Bronchial epithelial cell (primary cell): Measurements from ENCODE around the gene ZKSCAN8. TPM values are rescaled to one million over a fixed set of nuclear protein-coding genes. Genes with fewer than 3 reads are reported as not detected.
"Not testable (repeated sequence)": the region's sequence is repeated elsewhere in the genome, so short reads cannot be mapped to it uniquely, and the experiment has no call there.

Experiments used
- DNase-seq: peaks from one replicate; pipeline ENCODE4 v3.0.0-alpha.2; 2010; ENCODE audit warnings: low read depth
- FAIRE-seq: peaks from 2 replicates; lab custom pipeline; 2011; peaks lifted over from hg19 to GRCh38; lab: Jason Lieb, UNC
- H3K27me3 ChIP-seq: 2 replicates; pipeline ENCODE4 v1.5.1; 2011; ENCODE audit warnings: low read length; ENCODE audit not compliant: control insufficient read depth, insufficient read depth
- H3K36me3 ChIP-seq: 2 replicates; pipeline ENCODE4 v1.5.1; 2011; ENCODE audit warnings: low read length; ENCODE audit not compliant: control insufficient read depth, insufficient read depth
- H3K4me3 ChIP-seq: 2 replicates; pipeline ENCODE4 v1.5.1; 2011; ENCODE audit warnings: mild to moderate bottlenecking, low read depth, low read length, control low read depth
- CTCF ChIP-seq: IDR thresholded peaks from 2 replicates; pipeline ENCODE4 v1.5.1; 2011; ENCODE audit warnings: mild to moderate bottlenecking, moderate library complexity, low read length, control low read depth, inconsistent platforms; ENCODE audit not compliant: insufficient read depth, severe bottlenecking
- total RNA-seq: library from RNA; depleted of rRNA; stranded (reverse); fragments of >200 nt; gene quantifications from 2 replicates; pipeline ENCODE4 v1.2.1, GENCODE V29; 2014

ZKSCAN8 gene
- 6.4 and 9.7 TPM in 2 replicates for total RNA-seq

- no peak for TF ChIP-seq CTCF
- H3K36me3 ChIP-seq = no peaks in the 10 kb centered on the region
- FAIRE-seq (no peak), DNase-seq (peak; percentile 71)
- peak within 1 kb of the TSS; percentile 85 for H3K4me3 ChIP-seq
- H3K27me3 ChIP-seq = no peaks in the 10 kb centered on the region
These were observed at the start of gene ZKSCAN8 for GRCh38 chr6:28141500-28142329. TSS of gene ZKSCAN8 (plus strand) at chr6:28141883. CDS start at chr6:28148408, 6,525 bp downstream.

- not testable (repeated sequence) for H3K4me3 ChIP-seq, H3K36me3 ChIP-seq, DNase-seq, FAIRE-seq, H3K27me3 ChIP-seq
These were observed 39.5 kb upstream of the ZKSCAN8 start for GRCh38 chr6:28102222-28102621.

GRCh38 chr6:28102699-28103098 is 39.0 kb upstream of the ZKSCAN8 start:
- FAIRE-seq = not testable (repeated sequence)

GRCh38 chr6:28104392-28105244 is 37.1 kb upstream of the ZKSCAN8 start:
- peak; percentile 72 for DNase-seq
- Histone ChIP-seq H3K36me3 (no peaks in the 10 kb centered on the region), H3K27me3 (no peaks in the 10 kb centered on the region), H3K4me3 (peak overlapping the region; percentile 76)
- peak; percentile 78 for TF ChIP-seq CTCF
- FAIRE-seq = no peak

More at GRCh38 chr6:28102699-28103098, 39.0 kb upstream of the ZKSCAN8 start:
- DNase-seq, H3K27me3 ChIP-seq, H3K4me3 ChIP-seq, H3K36me3 ChIP-seq: not testable (repeated sequence)

- FAIRE-seq (no peak), DNase-seq (peak; percentile 40)
- TF ChIP-seq CTCF = no peak
- Histone ChIP-seq H3K4me3 (peak overlapping the region; percentile 76), H3K27me3 (no peaks in the 10 kb centered on the region), H3K36me3 (no peaks in the 10 kb centered on the region)
These were observed 36.4 kb upstream of the ZKSCAN8 start for GRCh38 chr6:28105245-28105639.

- H3K27me3 ChIP-seq = no peaks in the 10 kb centered on the region
- H3K4me3 ChIP-seq = no peak overlapping the region
- DNase-seq (no peak), FAIRE-seq (no peak)
- no peaks in the 10 kb centered on the region for H3K36me3 ChIP-seq
- TF ChIP-seq CTCF = no peak
These were observed 34.2 kb upstream of the ZKSCAN8 start for GRCh38 chr6:28107506-28107905.
